Left cardiac atrium (tissue), 4 donors: ENCODE measurements around the gene SRGAP3. TPM values are rescaled to one million over a fixed set of nuclear protein-coding genes. Genes with fewer than 3 reads are reported as not detected.
A peak's percentile ranks its signal among the peaks of the same experiment; 100 is the strongest.

Experiments used
- ATAC-seq, 2 donors: fragments of 200-7000 bp; cut with Tn5 transposase; one replicate each; pipeline ENCODE4 v1.9.1; 2020; ENCODE audit warnings: mild to moderate bottlenecking in 2 of 2, moderate library complexity in 2 of 2
- DNase-seq: peaks from one replicate; pipeline ENCODE4 v3.0.0-alpha.2; 2020
- intact Hi-C, 2 donors: fragments of 100-400 bp; cut with DNase I; formaldehyde crosslinking; loops; one replicate each; pipeline versions ENCODE4 v1.14.1 to v1.15.1; 2022 to 2023
- total RNA-seq, 2 donors: library from RNA; stranded (reverse); fragmentation: NEBNext Ultra II Directional; extraction: Animal tissue kit (Norgen Biotek cat#: 25700); gene quantifications; one replicate each; pipeline ENCODE4 v1.2.1, GENCODE V29; 2021
- donor health status: DM: no; HTN: yes; CAD: no.
- donor health status: DM: no; HTN: yes; CAD: no; lungs with severe emphysema.
- donor health status: DM: yes; HTN: yes; CAD: no.
- donor health status: Dilated cardiomyopathy.

The SRGAP3 gene
- total RNA-seq, 2 donors from 2014 or later: 2.5 to 3.6 TPM

- DNase-seq (no peak), ATAC-seq (no peak)
- intact Hi-C loops: no loop called here
These were observed 169.8 kb downstream of the SRGAP3 start for GRCh38 chr3:9079676-9080075.

GRCh38 chr3:9078561-9079240 is 170.7 kb downstream of the SRGAP3 start:
- DNase-seq: no peak
- intact Hi-C loops: no loop called here
- no peak for ATAC-seq

- DNase-seq (no peak), ATAC-seq (no peak)
- intact Hi-C loops: no loop called here
These were observed 172.4 kb downstream of the SRGAP3 start for GRCh38 chr3:9077029-9077428.

- ATAC-seq: no peak
- intact Hi-C loops: no loop called here
- DNase-seq: no peak
These were observed 173.7 kb downstream of the SRGAP3 start for GRCh38 chr3:9075762-9076161.

GRCh38 chr3:9074079-9074478 is 175.4 kb downstream of the SRGAP3 start:
- intact Hi-C loops: no loop called here
- no peak for ATAC-seq
- no peak for DNase-seq

- ATAC-seq (peak; percentile 70 to 72), DNase-seq (no peak)
- intact Hi-C loops: no loop called here
These were observed 176.8 kb downstream of the SRGAP3 start for GRCh38 chr3:9072667-9073009.

GRCh38 chr3:9071936-9072666 is 177.3 kb downstream of the SRGAP3 start:
- DNase-seq: no peak
- intact Hi-C loops: no loop called here
- peak; percentile 33 to 55 for ATAC-seq

- no peak for DNase-seq
- intact Hi-C loops: no loop called here
- no peak for ATAC-seq
These were observed 178.5 kb downstream of the SRGAP3 start for GRCh38 chr3:9070961-9071360.

GRCh38 chr3:9069971-9070370 is 179.5 kb downstream of the SRGAP3 start:
- ATAC-seq: no peak
- no peak for DNase-seq
- intact Hi-C loops: loop anchor here (5.0 kb wide), 2 partner anchors 78 to 232 kb away; no protein-coding TSS in a partner anchor

GRCh38 chr3:9068051-9068450 is 181.4 kb downstream of the SRGAP3 start:
- no peak for ATAC-seq
- DNase-seq: no peak
- intact Hi-C loops: loop anchor here (5.0 kb wide), 2 partner anchors 76 to 234 kb away; no protein-coding TSS in a partner anchor

GRCh38 chr3:9067352-9067975 is 182.0 kb downstream of the SRGAP3 start:
- peak; percentile 39 for DNase-seq
- intact Hi-C loops: loop anchor here (2.0 to 5.0 kb wide), 3 partner anchors 75 to 235 kb away; no protein-coding TSS in a partner anchor
- ATAC-seq: peak; percentile 84

GRCh38 chr3:9066775-9067174 is 182.7 kb downstream of the SRGAP3 start:
- ATAC-seq (no peak), DNase-seq (no peak)
- intact Hi-C loops: loop anchor here (1.0 to 5.0 kb wide), 4 partner anchors 74 to 236 kb away; no protein-coding TSS in a partner anchor

- ATAC-seq (no peak), DNase-seq (no peak)
- intact Hi-C loops: loop anchor here (1.0 to 5.0 kb wide), 4 partner anchors 74 to 236 kb away; no protein-coding TSS in a partner anchor
These were observed 183.3 kb downstream of the SRGAP3 start for GRCh38 chr3:9066141-9066540.

GRCh38 chr3:9064850-9065249 is 184.6 kb downstream of the SRGAP3 start:
- no peak for DNase-seq
- ATAC-seq: peak in 1 of 2 donors; percentile 42
- intact Hi-C loops: loop anchor here (5.0 kb wide), 2 partner anchors 73 to 237 kb away; no protein-coding TSS in a partner anchor

GRCh38 chr3:9064251-9064650 is 185.2 kb downstream of the SRGAP3 start:
- intact Hi-C loops: no loop called here
- DNase-seq (no peak), ATAC-seq (no peak)

GRCh38 chr3:9062570-9062969 is 186.9 kb downstream of the SRGAP3 start:
- intact Hi-C loops: no loop called here
- ATAC-seq: no peak
- DNase-seq: no peak

- intact Hi-C loops: no loop called here
- DNase-seq (no peak), ATAC-seq (no peak)
These were observed 187.8 kb downstream of the SRGAP3 start for GRCh38 chr3:9061634-9062033.

GRCh38 chr3:9059489-9060400 is 189.7 kb downstream of the SRGAP3 start:
- no peak for ATAC-seq
- DNase-seq: no peak
- intact Hi-C loops: no loop called here

- intact Hi-C loops: no loop called here
- ATAC-seq: no peak
- DNase-seq: no peak
These were observed 192.9 kb downstream of the SRGAP3 start for GRCh38 chr3:9056581-9056980.
